Hepatocyte (in vitro differentiated cells): ENCODE results near the gene RELCH.

ENCODE experiments used
- EZH2 ChIP-seq: fragments of 200-600 bp; sonication (generic); IDR thresholded peaks from 2 replicates; pipeline ENCODE4 v1.6.1; 2016; ENCODE audit warnings: antibody characterized with exemption, mild to moderate bottlenecking, borderline replicate concordance
- EZH2phosphoT487 ChIP-seq: fragments of 200-600 bp; sonication (generic); IDR thresholded peaks from one replicate; pipeline ENCODE4 v1.6.1; 2018; ENCODE audit warnings: antibody characterized with exemption, mild to moderate bottlenecking, low read depth, moderate library complexity; ENCODE audit not compliant: unreplicated experiment, severe bottlenecking
- TF ChIP-seq, protein P1 (sequence below): fragments of 200-600 bp; sonication (generic); IDR thresholded peaks from 2 replicates; pipeline ENCODE4 v1.5.1; 2016; ENCODE audit warnings: antibody characterized with exemption, mild to moderate bottlenecking; ENCODE audit not compliant: poor library complexity

DNA sequence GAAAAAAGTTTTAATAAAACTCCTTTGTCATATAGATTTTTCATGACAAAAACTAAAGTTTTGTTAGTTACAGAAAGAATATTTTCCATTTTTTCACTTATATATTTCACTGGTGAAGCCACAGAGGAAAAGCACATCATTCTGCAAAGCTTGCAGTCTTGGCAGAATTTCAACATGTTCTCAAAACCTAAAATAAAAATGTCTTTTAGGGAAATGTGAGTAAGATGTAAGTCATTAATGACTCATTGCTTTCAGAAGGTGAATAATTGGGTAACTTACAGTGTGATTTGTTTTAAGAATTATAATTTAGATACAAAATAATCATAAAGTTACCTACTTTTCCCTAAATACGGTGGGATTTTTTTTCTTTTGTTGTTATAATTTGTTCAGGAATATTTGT, 94.6 kb downstream of the RELCH start:
- TF ChIP-seq, protein P1, sequence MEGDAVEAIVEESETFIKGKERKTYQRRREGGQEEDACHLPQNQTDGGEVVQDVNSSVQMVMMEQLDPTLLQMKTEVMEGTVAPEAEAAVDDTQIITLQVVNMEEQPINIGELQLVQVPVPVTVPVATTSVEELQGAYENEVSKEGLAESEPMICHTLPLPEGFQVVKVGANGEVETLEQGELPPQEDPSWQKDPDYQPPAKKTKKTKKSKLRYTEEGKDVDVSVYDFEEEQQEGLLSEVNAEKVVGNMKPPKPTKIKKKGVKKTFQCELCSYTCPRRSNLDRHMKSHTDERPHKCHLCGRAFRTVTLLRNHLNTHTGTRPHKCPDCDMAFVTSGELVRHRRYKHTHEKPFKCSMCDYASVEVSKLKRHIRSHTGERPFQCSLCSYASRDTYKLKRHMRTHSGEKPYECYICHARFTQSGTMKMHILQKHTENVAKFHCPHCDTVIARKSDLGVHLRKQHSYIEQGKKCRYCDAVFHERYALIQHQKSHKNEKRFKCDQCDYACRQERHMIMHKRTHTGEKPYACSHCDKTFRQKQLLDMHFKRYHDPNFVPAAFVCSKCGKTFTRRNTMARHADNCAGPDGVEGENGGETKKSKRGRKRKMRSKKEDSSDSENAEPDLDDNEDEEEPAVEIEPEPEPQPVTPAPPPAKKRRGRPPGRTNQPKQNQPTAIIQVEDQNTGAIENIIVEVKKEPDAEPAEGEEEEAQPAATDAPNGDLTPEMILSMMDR: no peak
- TF ChIP-seq EZH2phosphoT487: no peak
- no peak for TF ChIP-seq EZH2
